OCI-LY3 (cell line): Measurements from ENCODE around the gene DHX30.

Experiments used
- CTCF ChIP-seq: fragments of 200-600, 300-600 bp; sonication (generic); IDR thresholded peaks from 2 replicates; pipeline ENCODE4 v1.5.1; 2014; ENCODE audit warnings: antibody characterized with exemption, low read length, low read depth
- EZH2phosphoT487 ChIP-seq: fragments of 200-600 bp; shearing (Covaris generic); IDR thresholded peaks from 2 replicates; pipeline ENCODE4 v1.6.1; 2018; ENCODE audit warnings: antibody characterized with exemption, mixed run types, low read depth

- TF ChIP-seq CTCF (no peak), EZH2phosphoT487 (no peak)
Measured at GRCh38 chr3:47803480-47804025, 615 bp downstream of the DHX30 start.
